Urothelium cell line (cell line): Measurements from ENCODE around the gene GJA4.
"Not testable (repeated sequence)": the region's sequence is repeated elsewhere in the genome, so short reads cannot be mapped to it uniquely, and the experiment has no call there.

Experiments used
- DNase-seq: peaks from one replicate; pipeline ENCODE4 v3.0.0; 2011; ENCODE audit warnings: low spot score, mixed read lengths
- FAIRE-seq: peaks from 2 replicates; lab custom pipeline; 2011; peaks lifted over from hg19 to GRCh38; lab: Jason Lieb, UNC

GJA4 gene

GRCh38 chr1:34787461-34788420 lies 5.1 kb upstream of the GJA4 start:
- DNase-seq (no peak), FAIRE-seq (no peak)

- FAIRE-seq (no peak), DNase-seq (no peak)
These were observed 1.8 kb upstream of the GJA4 start for GRCh38 chr1:34790985-34791384.

- FAIRE-seq (no peak), DNase-seq (no peak)
These were observed 375 bp upstream of the GJA4 start for GRCh38 chr1:34792424-34792823.

GRCh38 chr1:34794001-34794789 lies 1.4 kb downstream of the GJA4 start:
- no peak for FAIRE-seq
- DNase-seq = no peak

- DNase-seq (no peak), FAIRE-seq (no peak)
These were observed 2.0 kb downstream of the GJA4 start for GRCh38 chr1:34794790-34795180.

- no peak for DNase-seq
- FAIRE-seq = no peak
These were observed 3.1 kb downstream of the GJA4 start for GRCh38 chr1:34795916-34796315.

- no peak for DNase-seq
- no peak for FAIRE-seq
These were observed 4.2 kb downstream of the GJA4 start for GRCh38 chr1:34796990-34797389.

GRCh38 chr1:34800214-34800613 lies 7.4 kb downstream of the GJA4 start:
- no peak for DNase-seq
- FAIRE-seq = no peak

GRCh38 chr1:34803770-34804169 lies 11.0 kb downstream of the GJA4 start:
- FAIRE-seq (no peak), DNase-seq (no peak)

GRCh38 chr1:34806396-34806795 lies 13.6 kb downstream of the GJA4 start:
- DNase-seq (no peak), FAIRE-seq (peak; percentile 9)

- DNase-seq (no peak), FAIRE-seq (no peak)
These were observed 15.4 kb downstream of the GJA4 start for GRCh38 chr1:34808051-34808810.

- DNase-seq, FAIRE-seq: not testable (repeated sequence)
These were observed 18.0 kb downstream of the GJA4 start for GRCh38 chr1:34810781-34811180.

- DNase-seq (no peak), FAIRE-seq (no peak)
These were observed 23.5 kb downstream of the GJA4 start for GRCh38 chr1:34816332-34816731.

- DNase-seq (no peak), FAIRE-seq (no peak)
These were observed 24.0 kb downstream of the GJA4 start for GRCh38 chr1:34816778-34817177.

- DNase-seq, FAIRE-seq: not testable (repeated sequence)
These were observed 26.1 kb downstream of the GJA4 start for GRCh38 chr1:34818862-34819261.

GRCh38 chr1:34822202-34822601 lies 29.4 kb downstream of the GJA4 start:
- DNase-seq = no peak
- FAIRE-seq = no peak

- DNase-seq (no peak), FAIRE-seq (no peak)
These were observed 32.1 kb downstream of the GJA4 start for GRCh38 chr1:34824817-34825454.

- FAIRE-seq = no peak
- DNase-seq = no peak
These were observed 32.8 kb downstream of the GJA4 start for GRCh38 chr1:34825455-34826091.

- FAIRE-seq = no peak
- no peak for DNase-seq
These were observed 34.6 kb downstream of the GJA4 start for GRCh38 chr1:34827341-34827941.

GRCh38 chr1:34828611-34829010 lies 35.8 kb downstream of the GJA4 start:
- no peak for FAIRE-seq
- DNase-seq = no peak
